ENCODE measurements around the gene TNRC18. TPM values are rescaled to one million over a fixed set of nuclear protein-coding genes. Genes with fewer than 3 reads are reported as not detected.

TNRC18 gene
- total and polyA plus RNA-seq, 4 donors = 2.3 to 37.1 (median 20.4) TPM

- TF ChIP-seq YY1 (IDR thresholded peaks at IDR 0.05) = no peak
- peak; percentile 49 for TF ChIP-seq REST (IDR thresholded peaks at IDR 0.05)
- TF ChIP-seq GABPA (IDR thresholded peaks at IDR 0.05 in 1 of 2, conservative IDR thresholded peaks at IDR 0.05 in 1 of 2) = no peak
Observed at GRCh38 chr7:5429857-5430611, 6.4 kb upstream of the TNRC18 start (continued).

GRCh38 chr7:5429253-5429856 lies 5.7 kb upstream of the TNRC18 start:
- Histone ChIP-seq H3K4me1 (ENCODE audit: control insufficient read depth in 4 of 4, insufficient read depth in 4 of 4, low read length in 3 of 4) (peaks cover 3 to 35% (median 17%) of the 10 kb centered on the region in 4 donors), H3K27me3 (ENCODE audit: control insufficient read depth in 4 of 4, insufficient read depth in 4 of 4, low read length in 3 of 4) (no peaks in the 10 kb centered on the region), H3K9me3 (ENCODE audit: control insufficient read depth in 4 of 4, low read length in 3 of 4) (peaks cover 0 to 3% (median 0%) of the 10 kb centered on the region in 4 donors), H3K4me3 (ENCODE audit: low read depth in 1 of 3, low read length in 3 of 3) (peak overlapping the region; percentile 63 to 84 (median 73)), H3K27ac (ENCODE audit: low read depth in 1 of 2, low read length in 2 of 2) (peak overlapping the region; percentile 95 to 100), H3K36me3 (ENCODE audit: control insufficient read depth in 4 of 4, insufficient read depth in 3 of 4, low read depth in 1 of 4, low read length in 3 of 4) (no peaks in the 10 kb centered on the region), H3K9ac (ENCODE audit: low read depth in 1 of 2, low read length in 2 of 2) (peak overlapping the region; percentile 71 to 82)
- 3% methylated on average over 31 of the region's 31 CpGs for WGBS
- no peak for DNase-seq (ENCODE audit: low spot score)
- TF ChIP-seq NR2F2 (IDR thresholded peaks at IDR 0.05) = peak; percentile 27
- no peak for TF ChIP-seq CTCF (IDR thresholded peaks at IDR 0.05; ENCODE audit: low read depth, low read length, missing input control)
- TF ChIP-seq RAD21 (IDR thresholded peaks at IDR 0.05) = no peak
- no peak for TF ChIP-seq FOXA1 (IDR thresholded peaks at IDR 0.05)
- TF ChIP-seq HNF4G (IDR thresholded peaks at IDR 0.05) = peak; percentile 59
- peak; percentile 68 to 80 for TF ChIP-seq HNF4A (conservative IDR thresholded peaks at IDR 0.05)
- no peak for TF ChIP-seq MAX (IDR thresholded peaks at IDR 0.05)
- TF ChIP-seq GABPA (IDR thresholded peaks at IDR 0.05 in 1 of 2, conservative IDR thresholded peaks at IDR 0.05 in 1 of 2) = no peak
- no peak for TF ChIP-seq JUND (IDR thresholded peaks at IDR 0.05)
- no peak for TF ChIP-seq TAF1 (conservative IDR thresholded peaks at IDR 0.05)
- no peak for TF ChIP-seq RXRA (IDR thresholded peaks at IDR 0.05)
- no peak for TF ChIP-seq ZBTB33 (IDR thresholded peaks at IDR 0.05)
- TF ChIP-seq SP1 (IDR thresholded peaks at IDR 0.05) = peak; percentile 57
- no peak for TF ChIP-seq YY1 (IDR thresholded peaks at IDR 0.05)
- TF ChIP-seq REST (IDR thresholded peaks at IDR 0.05) = no peak
- no peak for TF ChIP-seq FOXA2 (IDR thresholded peaks at IDR 0.05)
- TF ChIP-seq EGR1 (IDR thresholded peaks at IDR 0.05; ENCODE audit: low read depth in 2 of 2) = no peak
- TF ChIP-seq ATF3 (IDR thresholded peaks at IDR 0.05) = no peak

Measured in liver (tissue), 9 donors.